IMR-90 (cell line): ENCODE data around the gene MRPL12.

ENCODE experiments used
- BHLHE40 ChIP-seq: fragments of 150-350 bp; IDR thresholded peaks from 2 replicates; pipeline ENCODE4 v1.6.1; 2016; ENCODE audit warnings: mild to moderate bottlenecking, low read depth, low read length
- CHD1 ChIP-seq: IDR thresholded peaks from 2 replicates; pipeline ENCODE4 v1.6.1; 2012; ENCODE audit warnings: low read depth, low read length, improper control_type of control experiment
- MXI1 ChIP-seq: IDR thresholded peaks from 2 replicates; pipeline ENCODE4 v1.6.1; 2012; ENCODE audit warnings: low read depth, mild to moderate bottlenecking, low read length, moderate library complexity, borderline replicate concordance
- POLR2A ChIP-seq: IDR thresholded peaks from 2 replicates; pipeline ENCODE4 v1.6.1; 2012; ENCODE audit warnings: mild to moderate bottlenecking, low read depth, low read length
- RAD21 ChIP-seq: IDR thresholded peaks from 2 replicates; pipeline ENCODE4 v1.6.1; 2012; ENCODE audit warnings: low read length, improper control_type of control experiment
- RFX5 ChIP-seq: IDR thresholded peaks from 2 replicates; pipeline ENCODE4 v1.8.0; 2012; ENCODE audit warnings: low read depth, mild to moderate bottlenecking, low read length, moderate library complexity
- TF ChIP-seq, protein P1 (sequence below): conservative IDR thresholded peaks from 2 replicates; pipeline ENCODE4 v1.5.1; 2012; ENCODE audit warnings: mild to moderate bottlenecking, low read depth, low read length, improper control_type of control experiment

DNA sequence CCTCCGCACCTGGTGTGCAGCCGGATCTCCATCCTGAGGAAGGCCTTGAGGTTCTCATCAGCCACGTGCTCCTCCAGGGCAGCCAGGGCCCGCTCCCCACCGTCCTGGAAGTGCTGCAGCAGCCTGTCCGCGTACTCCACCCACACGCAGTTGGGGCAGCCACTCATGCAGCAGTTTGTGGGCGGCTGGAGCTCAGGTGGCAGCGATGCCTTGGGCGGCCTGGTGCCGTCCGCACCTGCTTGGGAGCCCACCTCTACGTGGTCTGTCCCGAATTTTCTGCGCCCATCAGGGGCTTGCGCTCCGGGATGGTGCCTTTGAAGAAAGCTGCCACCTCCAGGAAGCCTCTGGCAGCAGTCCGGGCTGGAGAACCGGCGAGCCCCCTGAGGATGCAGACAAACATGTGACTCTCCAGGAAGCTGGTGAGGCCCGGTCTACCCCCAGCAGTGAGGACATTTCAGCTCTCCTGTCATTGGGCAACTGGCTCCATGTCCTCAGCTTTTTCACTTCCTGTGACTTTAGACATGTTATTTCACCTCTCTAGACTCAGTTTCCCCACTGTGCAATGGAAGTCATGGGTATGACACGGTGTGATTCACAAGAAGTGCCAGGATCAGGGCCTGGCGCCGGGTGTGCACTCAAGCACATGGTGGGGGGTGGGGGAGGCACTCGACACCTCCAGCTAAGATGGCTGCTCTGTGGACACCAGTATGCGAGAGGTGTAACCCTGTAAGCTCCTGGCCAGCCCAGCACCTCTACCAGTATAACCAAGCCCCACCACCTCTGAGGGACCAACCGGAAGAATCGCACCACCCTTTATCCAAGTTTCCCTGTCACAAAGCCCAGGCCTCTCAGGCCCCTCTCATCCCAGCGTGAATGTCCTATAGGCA lies 37.7 kb upstream of the MRPL12 start:
- TF ChIP-seq BHLHE40: no peak
- TF ChIP-seq, protein P1, sequence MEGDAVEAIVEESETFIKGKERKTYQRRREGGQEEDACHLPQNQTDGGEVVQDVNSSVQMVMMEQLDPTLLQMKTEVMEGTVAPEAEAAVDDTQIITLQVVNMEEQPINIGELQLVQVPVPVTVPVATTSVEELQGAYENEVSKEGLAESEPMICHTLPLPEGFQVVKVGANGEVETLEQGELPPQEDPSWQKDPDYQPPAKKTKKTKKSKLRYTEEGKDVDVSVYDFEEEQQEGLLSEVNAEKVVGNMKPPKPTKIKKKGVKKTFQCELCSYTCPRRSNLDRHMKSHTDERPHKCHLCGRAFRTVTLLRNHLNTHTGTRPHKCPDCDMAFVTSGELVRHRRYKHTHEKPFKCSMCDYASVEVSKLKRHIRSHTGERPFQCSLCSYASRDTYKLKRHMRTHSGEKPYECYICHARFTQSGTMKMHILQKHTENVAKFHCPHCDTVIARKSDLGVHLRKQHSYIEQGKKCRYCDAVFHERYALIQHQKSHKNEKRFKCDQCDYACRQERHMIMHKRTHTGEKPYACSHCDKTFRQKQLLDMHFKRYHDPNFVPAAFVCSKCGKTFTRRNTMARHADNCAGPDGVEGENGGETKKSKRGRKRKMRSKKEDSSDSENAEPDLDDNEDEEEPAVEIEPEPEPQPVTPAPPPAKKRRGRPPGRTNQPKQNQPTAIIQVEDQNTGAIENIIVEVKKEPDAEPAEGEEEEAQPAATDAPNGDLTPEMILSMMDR: no peak
- TF ChIP-seq RFX5: no peak
- TF ChIP-seq CHD1: no peak
- no peak; the same call in 1 of the 2 replicates for TF ChIP-seq MXI1
- TF ChIP-seq POLR2A: no peak
- TF ChIP-seq RAD21: no peak
